SK-N-SH (cell line): ENCODE results near the gene CSTPP1.

ENCODE experiments used
- CHD2 ChIP-seq: fragments of 150-350 bp; IDR thresholded peaks from 2 replicates; pipeline ENCODE4 v1.6.1; 2018; ENCODE audit warnings: low read length; ENCODE audit not compliant: partially characterized antibody
- EZH2phosphoT487 ChIP-seq: fragments of 200-600 bp; sonication (generic); IDR thresholded peaks from 2 replicates; pipeline ENCODE4 v1.6.1; 2017; ENCODE audit warnings: low read depth, mixed run types, mild to moderate bottlenecking, antibody characterized with exemption, moderate library complexity, borderline replicate concordance
- RXRA ChIP-seq: IDR thresholded peaks from 2 replicates; pipeline ENCODE4 v1.4.0; 2012; ENCODE audit warnings: low read depth, mild to moderate bottlenecking, borderline replicate concordance
- TAF1 ChIP-seq: IDR thresholded peaks from 2 replicates; pipeline ENCODE4 v1.6.1; 2012; ENCODE audit warnings: low read depth, mild to moderate bottlenecking, low read length, moderate library complexity, borderline replicate concordance
- TEAD4 ChIP-seq: IDR thresholded peaks from 2 replicates; pipeline ENCODE4 v1.4.0; 2012; ENCODE audit warnings: mild to moderate bottlenecking, borderline replicate concordance; ENCODE audit not compliant: insufficient read depth
- YY1 ChIP-seq: IDR thresholded peaks from 2 replicates; pipeline ENCODE4 v1.4.0; 2012; ENCODE audit warnings: low read depth, mild to moderate bottlenecking
- TF ChIP-seq, protein P1 (sequence below): fragments of 200-600 bp; sonication (generic); IDR thresholded peaks from 2 replicates; pipeline ENCODE4 v1.6.1; 2017; ENCODE audit warnings: antibody characterized with exemption, mild to moderate bottlenecking, moderate library complexity
- TF ChIP-seq, protein P2 (sequence below): IDR thresholded peaks from 2 replicates; pipeline ENCODE4 v1.6.1; 2012; ENCODE audit warnings: mild to moderate bottlenecking, low read depth, low read length, moderate library complexity
- TF ChIP-seq, protein P3 (sequence below): IDR thresholded peaks from 2 replicates; pipeline ENCODE4; 2012
- TF ChIP-seq, protein P4 (sequence below): fragments of 150-350 bp; IDR thresholded peaks from 2 replicates; pipeline ENCODE4 v1.6.1; 2017; ENCODE audit warnings: antibody characterized with exemption, low read length, low read depth, borderline replicate concordance

DNA sequence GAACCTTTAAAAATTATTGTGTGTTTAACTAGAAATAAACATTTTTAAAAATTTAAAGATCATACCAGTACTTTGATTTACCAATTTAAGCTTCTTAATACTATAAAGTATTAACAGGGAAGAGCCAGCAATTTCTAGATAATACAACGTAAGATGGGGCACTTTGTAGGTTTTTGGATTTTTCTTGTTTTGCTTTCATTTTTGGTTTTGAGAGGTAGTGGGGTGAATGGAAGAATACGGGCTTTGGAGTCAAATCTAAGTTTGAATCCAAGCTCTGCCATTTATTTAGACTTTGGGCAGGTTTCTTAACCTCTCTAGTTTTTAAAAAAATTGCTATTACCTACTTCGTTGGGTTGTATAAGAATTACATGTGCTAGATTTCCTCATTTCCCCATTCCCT, 44.9 kb downstream of the CSTPP1 start:
- TF ChIP-seq, protein P1, sequence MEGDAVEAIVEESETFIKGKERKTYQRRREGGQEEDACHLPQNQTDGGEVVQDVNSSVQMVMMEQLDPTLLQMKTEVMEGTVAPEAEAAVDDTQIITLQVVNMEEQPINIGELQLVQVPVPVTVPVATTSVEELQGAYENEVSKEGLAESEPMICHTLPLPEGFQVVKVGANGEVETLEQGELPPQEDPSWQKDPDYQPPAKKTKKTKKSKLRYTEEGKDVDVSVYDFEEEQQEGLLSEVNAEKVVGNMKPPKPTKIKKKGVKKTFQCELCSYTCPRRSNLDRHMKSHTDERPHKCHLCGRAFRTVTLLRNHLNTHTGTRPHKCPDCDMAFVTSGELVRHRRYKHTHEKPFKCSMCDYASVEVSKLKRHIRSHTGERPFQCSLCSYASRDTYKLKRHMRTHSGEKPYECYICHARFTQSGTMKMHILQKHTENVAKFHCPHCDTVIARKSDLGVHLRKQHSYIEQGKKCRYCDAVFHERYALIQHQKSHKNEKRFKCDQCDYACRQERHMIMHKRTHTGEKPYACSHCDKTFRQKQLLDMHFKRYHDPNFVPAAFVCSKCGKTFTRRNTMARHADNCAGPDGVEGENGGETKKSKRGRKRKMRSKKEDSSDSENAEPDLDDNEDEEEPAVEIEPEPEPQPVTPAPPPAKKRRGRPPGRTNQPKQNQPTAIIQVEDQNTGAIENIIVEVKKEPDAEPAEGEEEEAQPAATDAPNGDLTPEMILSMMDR, result no peak
- TF ChIP-seq, protein P2, sequence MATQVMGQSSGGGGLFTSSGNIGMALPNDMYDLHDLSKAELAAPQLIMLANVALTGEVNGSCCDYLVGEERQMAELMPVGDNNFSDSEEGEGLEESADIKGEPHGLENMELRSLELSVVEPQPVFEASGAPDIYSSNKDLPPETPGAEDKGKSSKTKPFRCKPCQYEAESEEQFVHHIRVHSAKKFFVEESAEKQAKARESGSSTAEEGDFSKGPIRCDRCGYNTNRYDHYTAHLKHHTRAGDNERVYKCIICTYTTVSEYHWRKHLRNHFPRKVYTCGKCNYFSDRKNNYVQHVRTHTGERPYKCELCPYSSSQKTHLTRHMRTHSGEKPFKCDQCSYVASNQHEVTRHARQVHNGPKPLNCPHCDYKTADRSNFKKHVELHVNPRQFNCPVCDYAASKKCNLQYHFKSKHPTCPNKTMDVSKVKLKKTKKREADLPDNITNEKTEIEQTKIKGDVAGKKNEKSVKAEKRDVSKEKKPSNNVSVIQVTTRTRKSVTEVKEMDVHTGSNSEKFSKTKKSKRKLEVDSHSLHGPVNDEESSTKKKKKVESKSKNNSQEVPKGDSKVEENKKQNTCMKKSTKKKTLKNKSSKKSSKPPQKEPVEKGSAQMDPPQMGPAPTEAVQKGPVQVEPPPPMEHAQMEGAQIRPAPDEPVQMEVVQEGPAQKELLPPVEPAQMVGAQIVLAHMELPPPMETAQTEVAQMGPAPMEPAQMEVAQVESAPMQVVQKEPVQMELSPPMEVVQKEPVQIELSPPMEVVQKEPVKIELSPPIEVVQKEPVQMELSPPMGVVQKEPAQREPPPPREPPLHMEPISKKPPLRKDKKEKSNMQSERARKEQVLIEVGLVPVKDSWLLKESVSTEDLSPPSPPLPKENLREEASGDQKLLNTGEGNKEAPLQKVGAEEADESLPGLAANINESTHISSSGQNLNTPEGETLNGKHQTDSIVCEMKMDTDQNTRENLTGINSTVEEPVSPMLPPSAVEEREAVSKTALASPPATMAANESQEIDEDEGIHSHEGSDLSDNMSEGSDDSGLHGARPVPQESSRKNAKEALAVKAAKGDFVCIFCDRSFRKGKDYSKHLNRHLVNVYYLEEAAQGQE, result no peak
- TF ChIP-seq TAF1 (no peak), YY1 (no peak), CHD2 (no peak), RXRA (no peak), TEAD4 (no peak), EZH2phosphoT487 (no peak)
- TF ChIP-seq, protein P3, sequence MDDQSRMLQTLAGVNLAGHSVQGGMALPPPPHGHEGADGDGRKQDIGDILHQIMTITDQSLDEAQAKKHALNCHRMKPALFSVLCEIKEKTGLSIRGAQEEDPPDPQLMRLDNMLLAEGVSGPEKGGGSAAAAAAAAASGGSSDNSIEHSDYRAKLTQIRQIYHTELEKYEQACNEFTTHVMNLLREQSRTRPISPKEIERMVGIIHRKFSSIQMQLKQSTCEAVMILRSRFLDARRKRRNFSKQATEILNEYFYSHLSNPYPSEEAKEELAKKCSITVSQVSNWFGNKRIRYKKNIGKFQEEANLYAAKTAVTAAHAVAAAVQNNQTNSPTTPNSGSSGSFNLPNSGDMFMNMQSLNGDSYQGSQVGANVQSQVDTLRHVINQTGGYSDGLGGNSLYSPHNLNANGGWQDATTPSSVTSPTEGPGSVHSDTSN, result no peak
- TF ChIP-seq, protein P4, sequence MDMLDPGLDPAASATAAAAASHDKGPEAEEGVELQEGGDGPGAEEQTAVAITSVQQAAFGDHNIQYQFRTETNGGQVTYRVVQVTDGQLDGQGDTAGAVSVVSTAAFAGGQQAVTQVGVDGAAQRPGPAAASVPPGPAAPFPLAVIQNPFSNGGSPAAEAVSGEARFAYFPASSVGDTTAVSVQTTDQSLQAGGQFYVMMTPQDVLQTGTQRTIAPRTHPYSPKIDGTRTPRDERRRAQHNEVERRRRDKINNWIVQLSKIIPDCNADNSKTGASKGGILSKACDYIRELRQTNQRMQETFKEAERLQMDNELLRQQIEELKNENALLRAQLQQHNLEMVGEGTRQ, result no peak
